Activated T-cell treated with anti-CD3 and anti-CD28 coated beads for 24 hours (primary cell): ENCODE measurements around the gene RAB7A.
A peak's percentile ranks its signal among the peaks of the same experiment; 100 is the strongest.
"Not testable (repeated sequence)": the region's sequence is repeated elsewhere in the genome, so short reads cannot be mapped to it uniquely, and the experiment has no call there.

ENCODE experiments used
- DNase-seq: peaks from one replicate; pipeline ENCODE4 v3.0.0-alpha.2; 2020; ENCODE audit warnings: low read depth

RAB7A gene

GRCh38 chr3:128712848-128713247 lies 13.1 kb upstream of the RAB7A start:
- no peak for DNase-seq

DNA sequence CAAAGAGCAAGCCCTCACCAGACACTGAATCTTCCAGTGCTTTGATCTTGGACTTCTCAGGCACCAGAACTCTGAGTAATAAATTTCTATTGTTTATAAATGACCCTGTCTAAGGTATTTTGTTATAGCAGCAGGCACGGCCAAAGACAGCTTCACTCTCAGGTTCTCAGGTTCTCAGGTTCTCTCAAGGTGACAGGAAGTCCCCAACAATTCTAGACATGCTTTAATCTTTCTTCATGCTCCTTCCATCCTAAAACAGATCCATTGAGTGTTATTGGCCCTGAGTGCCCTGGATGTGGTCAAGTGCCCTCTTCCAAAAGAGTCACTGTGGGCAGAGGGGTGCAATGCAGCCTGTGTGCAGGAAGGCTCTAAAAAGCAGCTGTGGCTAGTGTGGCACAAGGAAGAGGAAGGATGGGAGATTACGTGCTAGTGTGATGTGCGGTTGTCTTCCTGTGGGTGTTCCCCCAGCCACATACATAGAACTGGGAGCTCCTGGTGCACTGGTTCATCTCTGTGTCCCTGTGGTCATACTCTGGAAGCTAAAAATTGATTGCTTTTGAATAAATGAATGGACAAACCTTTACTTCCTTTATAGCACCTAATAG lies 11.0 kb upstream of the RAB7A start:
- peak; percentile 10 for DNase-seq

DNA sequence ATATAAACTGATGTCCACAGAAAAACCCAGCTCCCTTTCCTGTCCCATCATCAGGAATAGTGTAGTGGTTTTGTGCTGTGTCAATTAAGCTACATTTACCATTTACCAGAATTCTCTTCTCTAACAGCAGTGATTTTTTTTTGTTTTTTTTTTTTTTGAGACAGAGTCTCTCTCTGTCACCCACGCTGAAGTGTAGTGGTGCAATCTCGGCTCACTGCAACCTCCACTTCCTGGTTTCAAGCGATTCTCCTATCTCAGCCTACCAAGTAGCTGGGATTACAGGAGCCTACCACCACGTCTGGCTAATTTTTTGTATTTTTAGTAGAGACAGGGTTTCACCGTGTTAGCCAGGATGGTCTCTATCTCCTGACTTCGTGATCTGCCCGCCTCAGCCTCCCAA lies 7.1 kb upstream of the RAB7A start:
- DNase-seq, result not testable (repeated sequence)

GRCh38 chr3:128720891-128721290 lies 5.1 kb upstream of the RAB7A start:
- DNase-seq, result no peak

- DNase-seq, result no peak
Measured at GRCh38 chr3:128723477-128723876, 2.5 kb upstream of the RAB7A start.

DNA sequence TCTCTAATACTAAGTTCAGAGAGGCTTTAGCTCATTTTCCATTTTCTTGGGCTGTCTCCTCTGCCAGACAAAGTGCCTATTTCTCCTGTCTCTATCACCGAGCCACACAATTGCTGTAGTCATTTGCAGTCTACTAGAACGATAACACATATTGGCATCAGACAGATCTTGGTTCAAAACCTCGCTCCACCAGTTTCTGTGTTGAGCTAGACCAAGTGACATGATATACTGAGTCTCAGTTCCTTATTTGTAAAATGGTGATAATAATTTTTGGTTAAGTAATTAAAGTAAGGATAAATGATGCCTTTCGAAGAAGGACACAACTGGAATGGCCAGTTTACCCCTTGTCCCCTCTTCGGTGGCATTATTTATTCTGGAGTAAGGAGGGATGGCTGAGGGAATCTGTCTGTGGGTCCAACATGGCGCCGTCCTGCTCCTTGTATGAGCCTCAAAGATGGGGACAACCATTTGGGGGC lies 398 bp upstream of the RAB7A start:
- no peak for DNase-seq

GRCh38 chr3:128727059-128727458 lies 1.1 kb downstream of the RAB7A start:
- DNase-seq, result no peak

- no peak for DNase-seq
Measured at GRCh38 chr3:128727485-128727884, 1.5 kb downstream of the RAB7A start.

DNA sequence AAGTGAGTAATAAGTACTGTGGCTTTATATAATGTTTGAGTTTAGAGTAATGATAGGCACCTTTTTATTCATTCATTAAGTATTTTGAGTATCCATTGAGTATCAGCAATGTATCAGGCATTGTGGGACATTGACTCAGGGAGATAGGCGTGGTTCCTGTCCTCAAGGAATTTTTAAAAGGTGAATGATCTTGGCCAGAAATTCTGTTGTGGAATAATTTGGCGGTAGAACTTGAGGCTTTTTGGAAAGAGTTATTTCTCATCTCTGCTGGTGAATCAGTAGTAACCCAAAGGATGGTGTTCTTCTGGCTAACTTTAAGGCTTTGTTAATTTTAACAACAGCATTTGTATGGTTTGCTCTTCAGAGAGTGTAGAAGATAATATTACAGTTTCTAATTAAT lies 2.0 kb downstream of the RAB7A start:
- no peak for DNase-seq

GRCh38 chr3:128728521-128728920 lies 2.5 kb downstream of the RAB7A start:
- not testable (repeated sequence) for DNase-seq

DNA sequence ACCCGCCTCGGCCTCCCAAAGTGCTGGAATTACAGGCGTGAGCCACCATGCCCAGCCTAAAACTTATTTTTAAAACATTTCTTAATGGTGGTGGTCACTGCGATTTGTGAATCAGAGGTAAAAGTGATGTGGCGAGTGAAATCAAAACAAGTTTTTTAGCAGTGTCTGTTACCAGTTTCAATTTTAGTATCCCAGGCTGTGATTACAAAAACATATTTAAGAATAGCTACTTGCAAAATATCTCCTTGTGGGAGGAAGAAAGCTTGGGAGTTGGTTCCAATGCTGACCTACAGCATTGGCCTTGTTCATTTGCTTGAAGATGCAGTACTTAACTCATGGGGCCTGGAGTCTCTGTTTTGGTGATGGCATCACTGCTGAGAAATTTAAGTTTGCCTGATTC lies 4.5 kb downstream of the RAB7A start:
- DNase-seq, result no peak

GRCh38 chr3:128734523-128735189 lies 8.7 kb downstream of the RAB7A start:
- no peak for DNase-seq

DNA sequence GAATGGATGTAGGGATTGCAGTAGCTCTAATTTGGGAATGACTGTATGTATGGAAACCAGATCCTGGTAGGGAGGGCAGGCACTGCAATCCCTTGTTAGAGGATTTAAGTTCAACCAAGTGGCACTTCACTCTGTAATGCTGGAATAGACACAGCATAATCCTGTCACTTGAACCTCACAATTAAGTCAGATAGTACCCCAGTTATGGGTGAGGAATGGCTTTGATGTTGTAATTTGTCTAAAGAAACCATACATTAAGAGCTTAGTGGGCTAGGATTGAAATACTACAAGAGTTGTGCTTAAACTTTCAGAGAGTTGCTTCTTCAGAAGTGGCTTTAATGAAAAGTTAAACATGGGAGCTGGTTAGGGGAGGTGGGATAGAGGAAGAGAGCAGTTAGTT lies 9.3 kb downstream of the RAB7A start:
- DNase-seq, result no peak

DNA sequence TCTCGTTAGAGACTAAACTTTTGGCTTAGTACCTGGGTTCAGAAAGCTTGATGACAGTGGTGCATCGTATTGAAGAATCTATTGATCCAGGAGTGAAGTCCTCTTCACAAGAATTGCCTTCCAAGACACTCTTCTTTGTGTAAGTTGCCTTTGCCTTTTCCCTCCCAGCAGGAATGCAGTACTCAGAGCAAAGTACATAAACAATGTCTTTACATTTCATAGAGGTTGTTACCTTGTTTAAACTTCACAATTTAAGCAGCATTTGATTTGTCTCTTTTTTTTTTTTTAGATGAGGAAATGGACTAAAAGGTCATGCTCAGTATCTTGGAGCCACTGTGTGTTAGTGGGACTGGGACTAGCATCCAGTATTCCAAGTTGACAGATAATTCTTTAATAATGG lies 9.9 kb downstream of the RAB7A start:
- no peak for DNase-seq

- DNase-seq, result no peak
Measured at GRCh38 chr3:128736601-128737000, 10.6 kb downstream of the RAB7A start.

GRCh38 chr3:128740621-128741020 lies 14.6 kb downstream of the RAB7A start:
- no peak for DNase-seq

GRCh38 chr3:128742821-128743594 lies 17.0 kb downstream of the RAB7A start:
- DNase-seq, result no peak

DNA sequence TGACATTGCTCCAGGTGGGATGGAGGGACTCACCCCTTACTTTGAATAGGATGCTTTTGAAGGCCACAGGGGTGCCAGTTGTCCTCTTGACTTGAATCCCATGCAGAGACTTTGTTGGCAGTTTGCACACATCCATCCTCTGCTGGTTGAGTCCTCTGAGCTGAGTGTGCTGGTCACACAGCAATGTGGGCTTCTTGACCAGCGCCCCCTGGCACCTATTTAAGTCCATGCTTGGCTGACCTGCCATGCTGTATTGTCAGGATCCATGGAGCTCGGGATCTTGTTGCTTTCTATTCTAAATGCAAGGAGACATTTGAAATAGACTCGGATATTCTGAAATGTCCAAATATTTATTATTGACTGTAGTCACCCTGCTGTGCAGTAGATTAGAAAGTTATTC lies 19.8 kb downstream of the RAB7A start:
- no peak for DNase-seq

DNA sequence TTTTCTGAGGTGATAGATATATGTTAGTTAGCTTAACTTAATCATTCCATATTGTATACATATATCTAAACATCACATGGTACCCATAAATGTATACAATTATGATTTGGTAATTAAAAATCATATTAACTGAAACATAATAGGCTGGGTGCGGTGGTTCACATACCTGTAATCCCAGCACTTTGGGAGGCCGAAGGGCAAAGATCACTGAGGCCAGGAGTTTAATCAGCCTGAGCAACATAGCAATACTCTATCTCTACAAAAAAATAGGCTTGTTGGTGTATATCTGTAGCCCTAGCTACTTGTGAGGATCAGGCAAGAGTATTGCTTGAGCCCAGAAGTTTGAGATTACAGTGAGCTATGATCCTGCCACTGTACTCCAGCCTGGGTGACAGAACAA lies 20.9 kb downstream of the RAB7A start:
- DNase-seq, result no peak

GRCh38 chr3:128748557-128748956 lies 22.6 kb downstream of the RAB7A start:
- DNase-seq, result no peak

GRCh38 chr3:128749035-128749434 lies 23.1 kb downstream of the RAB7A start:
- no peak for DNase-seq

DNA sequence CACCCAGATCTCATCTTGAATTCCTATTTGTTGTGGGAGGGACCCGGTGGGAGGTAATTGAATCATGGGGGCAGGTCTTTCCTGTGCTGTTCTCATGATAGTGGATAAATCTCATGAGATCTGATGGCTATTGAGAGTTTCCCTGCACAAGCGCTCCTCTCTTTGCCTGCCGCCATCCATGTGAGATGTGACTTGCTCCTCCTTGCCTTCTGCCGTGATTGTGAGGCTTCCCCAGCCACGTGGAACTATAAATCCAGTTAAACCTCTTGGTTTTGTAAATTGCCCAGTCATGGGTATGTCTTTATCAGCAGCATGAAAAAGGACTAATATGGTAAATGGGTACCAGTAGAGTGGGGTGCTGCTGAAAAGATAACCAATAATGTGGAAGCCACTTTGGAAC lies 23.6 kb downstream of the RAB7A start:
- not testable (repeated sequence) for DNase-seq

GRCh38 chr3:128753715-128754114 lies 27.7 kb downstream of the RAB7A start:
- no peak for DNase-seq
